H1 (cell line): ENCODE measurements around the gene MACF1. TPM values are rescaled to one million over a fixed set of nuclear protein-coding genes. Genes with fewer than 3 reads are reported as not detected.

Source experiments
- CTCF ChIA-PET: fragments of 300-600 bp; sonication (Branson Sonifier 250); formaldehyde crosslinking; loops from one replicate; lab custom pipeline; 2021; ENCODE audit not compliant: partially characterized antibody; lab: Charles Lee
- POLR2A ChIA-PET: fragments of 300-600 bp; sonication (Branson Sonifier 250); formaldehyde crosslinking; loops from one replicate; lab custom pipeline; 2021; ENCODE audit warnings: inconsistent platforms; ENCODE audit not compliant: partially characterized antibody; lab: Charles Lee
- DNase-seq, 2 experiments: peaks; one replicate each; pipeline versions ENCODE4 v3.0.0 to v3.0.0-alpha.2; 2010 to 2022; ENCODE audit warnings: low spot score in 2 of 2, low read depth in 1 of 2, mixed read lengths in 1 of 2
- FAIRE-seq: peaks from 2 replicates; lab custom pipeline; 2011; peaks lifted over from hg19 to GRCh38; lab: Jason Lieb, UNC
- H2AFZ ChIP-seq: 2 replicates; pipeline ENCODE4 v1.8.1; 2012; ENCODE audit warnings: low read length, inconsistent platforms
- H2AK5ac ChIP-seq: 2 replicates; pipeline ENCODE4 v1.6.1; 2013; ENCODE audit warnings: low read depth, low read length
- H2BK120ac ChIP-seq: replicated peaks from 2 replicates; pipeline ENCODE3; 2013; ENCODE audit warnings: low read depth, low read length, inconsistent platforms
- H2BK12ac ChIP-seq: 2 replicates; pipeline ENCODE4 v1.6.1; 2013; ENCODE audit warnings: low read depth, low read length
- H2BK15ac ChIP-seq: 2 replicates; pipeline ENCODE4 v1.6.1; 2013; ENCODE audit warnings: low read length
- H2BK20ac ChIP-seq: 2 replicates; pipeline ENCODE4 v1.6.1; 2013; ENCODE audit warnings: low read length
- H2BK5ac ChIP-seq: 2 replicates; pipeline ENCODE4 v1.6.1; 2013; ENCODE audit warnings: low read depth, low read length
- H3K14ac ChIP-seq: 2 replicates; pipeline ENCODE4 v1.6.1; 2013; ENCODE audit warnings: inconsistent platforms; ENCODE audit not compliant: insufficient read length
- H3K18ac ChIP-seq: 2 replicates; pipeline ENCODE4 v1.6.1; 2013; ENCODE audit warnings: low read length; ENCODE audit errors: extremely low read depth
- H3K23ac ChIP-seq: 2 replicates; pipeline ENCODE4 v1.6.1; 2013; ENCODE audit warnings: inconsistent platforms; ENCODE audit not compliant: insufficient read length
- H3K23me2 ChIP-seq: 2 replicates; pipeline ENCODE4 v1.6.1; 2013; ENCODE audit warnings: low read depth, low read length
- H3K27ac ChIP-seq: 2 replicates; pipeline ENCODE4 v1.6.1; 2011; ENCODE audit warnings: low read depth, low read length, inconsistent platforms
- H3K27me3 ChIP-seq, 4 experiments: replicated peaks in 1 of 4; 1 replicate in 1 of 4; 2 replicates in 3 of 4; pipeline versions ENCODE4 v1.6.1 to v1.8.1; 2011 to 2013; ENCODE audit warnings: low read length in 3 of 4, mild to moderate bottlenecking in 3 of 4, inconsistent platforms in 2 of 4, mixed read lengths in 2 of 4, moderate library complexity in 1 of 4; ENCODE audit not compliant: control insufficient read depth in 3 of 4, insufficient read depth in 3 of 4; ENCODE audit errors: extremely low read depth in 1 of 4
- H3K36me3 ChIP-seq, 4 experiments: 2 replicates each; pipeline versions ENCODE4 v1.6.1 to v1.8.1; 2011 to 2013; ENCODE audit warnings: mild to moderate bottlenecking in 4 of 4, low read length in 3 of 4, moderate library complexity in 2 of 4, control low read depth in 1 of 4, inconsistent platforms in 1 of 4; ENCODE audit not compliant: insufficient read depth in 4 of 4, control insufficient read depth in 2 of 4
- H3K4ac ChIP-seq: replicated peaks from 2 replicates; pipeline ENCODE3; 2013; ENCODE audit warnings: low read length, low read depth, mixed read lengths, inconsistent platforms; ENCODE audit not compliant: insufficient read length
- H3K4me1 ChIP-seq, 4 experiments: replicated peaks in 1 of 4; 1 replicate in 1 of 4; 2 replicates in 3 of 4; pipeline versions ENCODE4 v1.6.1 to v1.8.1; 2011 to 2013; ENCODE audit warnings: low read length in 3 of 4, inconsistent platforms in 2 of 4, mixed read lengths in 1 of 4; ENCODE audit not compliant: insufficient read depth in 4 of 4, control insufficient read depth in 3 of 4
- H3K4me2 ChIP-seq, 2 experiments: 2 replicates each; pipeline versions ENCODE4 v1.6.1 to v1.8.1; 2011 to 2013; ENCODE audit warnings: low read depth in 2 of 2, low read length in 2 of 2, control low read depth in 1 of 2, inconsistent platforms in 1 of 2, mild to moderate bottlenecking in 1 of 2; ENCODE audit not compliant: insufficient read depth in 1 of 2
- H3K4me3 ChIP-seq, 4 experiments: fragments of 200-600, 300-600 bp in 1 of 4; sonication (generic), shearing (Covaris generic), sonication (Bioruptor Twin) in 1 of 4; 2 replicates each; pipeline versions ENCODE4 v1.5.1 to v1.8.1; 2011 to 2016; ENCODE audit warnings: low read length in 4 of 4, low read depth in 3 of 4, control low read depth in 2 of 4, inconsistent platforms in 2 of 4, mild to moderate bottlenecking in 2 of 4, mixed read lengths in 1 of 4, moderate library complexity in 1 of 4; ENCODE audit not compliant: insufficient read depth in 2 of 4; ENCODE audit errors: extremely low read depth in 1 of 4
- H3K56ac ChIP-seq: replicated peaks from 2 replicates; pipeline ENCODE3; 2013; ENCODE audit warnings: low read depth, mild to moderate bottlenecking, mixed read lengths, low read length, inconsistent platforms; ENCODE audit not compliant: insufficient read length
- H3K79me1 ChIP-seq: 2 replicates; pipeline ENCODE4 v1.6.1; 2013; ENCODE audit warnings: low read depth, low read length, control low read depth
- H3K79me2 ChIP-seq, 2 experiments: 2 replicates each; pipeline versions ENCODE4 v1.6.1 to v1.8.1; 2012 to 2013; ENCODE audit warnings: low read length in 2 of 2, mild to moderate bottlenecking in 2 of 2, inconsistent platforms in 1 of 2; ENCODE audit not compliant: insufficient read depth in 2 of 2, control insufficient read depth in 1 of 2
- H3K9ac ChIP-seq, 4 experiments: replicated peaks in 1 of 4; 1 replicate in 1 of 4; 2 replicates in 3 of 4; pipeline versions ENCODE4 v1.6.1 to v1.8.1; 2011 to 2013; ENCODE audit warnings: low read depth in 3 of 4, low read length in 3 of 4, control low read depth in 2 of 4, mild to moderate bottlenecking in 2 of 4, moderate library complexity in 2 of 4, inconsistent platforms in 1 of 4; ENCODE audit errors: extremely low read depth in 1 of 4
- H3K9me3 ChIP-seq, 2 experiments: 2 replicates each; pipeline versions ENCODE4 v1.6.1 to v1.8.1; 2012 to 2013; ENCODE audit warnings: mild to moderate bottlenecking in 2 of 2, moderate library complexity in 2 of 2, control low read depth in 1 of 2, inconsistent platforms in 1 of 2, low read depth in 1 of 2, low read length in 1 of 2, mixed read lengths in 1 of 2; ENCODE audit not compliant: insufficient read depth in 2 of 2
- H4K20me1 ChIP-seq, 2 experiments: replicated peaks in 1 of 2; 2 replicates each; pipeline versions ENCODE3 to v1.8.1; 2011 to 2013; ENCODE audit warnings: inconsistent platforms in 2 of 2, low read length in 2 of 2, mild to moderate bottlenecking in 1 of 2; ENCODE audit not compliant: insufficient read depth in 2 of 2, control insufficient read depth in 1 of 2
- H4K5ac ChIP-seq: 2 replicates; pipeline ENCODE4 v1.6.1; 2013; ENCODE audit warnings: low read length, low read depth, mixed read lengths, inconsistent platforms; ENCODE audit not compliant: insufficient read length
- H4K8ac ChIP-seq: 2 replicates; pipeline ENCODE4 v1.8.0; 2013; ENCODE audit warnings: mild to moderate bottlenecking, moderate library complexity, low read length, inconsistent platforms; ENCODE audit not compliant: insufficient read depth; ENCODE audit errors: extremely low read depth
- H4K91ac ChIP-seq: replicated peaks from 2 replicates; pipeline ENCODE3; 2013; ENCODE audit warnings: low read length, mixed read lengths, inconsistent platforms; ENCODE audit not compliant: insufficient read length
- ASH2L ChIP-seq: fragments of 200-600, 300-600 bp; sonication (generic); IDR thresholded peaks from one replicate; pipeline ENCODE4 v1.7.1; 2017; ENCODE audit warnings: low read length
- CEBPB ChIP-seq: IDR thresholded peaks from 2 replicates; pipeline ENCODE4 v1.6.1; 2012; ENCODE audit warnings: low read depth, low read length
- CHD2 ChIP-seq: IDR thresholded peaks from 2 replicates; pipeline ENCODE4 v1.6.1; 2012; ENCODE audit warnings: low read length, improper control_type of control experiment
- EZH2 ChIP-seq: fragments of 200-600 bp; sonication (generic); IDR thresholded peaks from 2 replicates; pipeline ENCODE4 v1.7.1; 2012; ENCODE audit warnings: low read depth, mild to moderate bottlenecking, moderate library complexity, low read length, inconsistent platforms; ENCODE audit not compliant: severe bottlenecking
- JUN ChIP-seq: IDR thresholded peaks from 2 replicates; pipeline ENCODE4 v1.6.1; 2011; ENCODE audit warnings: low read depth, mild to moderate bottlenecking, improper control_type of control experiment, low read length
- NRF1 ChIP-seq: IDR thresholded peaks from 2 replicates; pipeline ENCODE4 v1.6.1; 2011; ENCODE audit warnings: mild to moderate bottlenecking, low read depth, low read length, improper control_type of control experiment
- RFX5 ChIP-seq: IDR thresholded peaks from 2 replicates; pipeline ENCODE4 v1.6.1; 2011; ENCODE audit warnings: low read depth, low read length, improper control_type of control experiment, borderline replicate concordance
- RNF2 ChIP-seq: fragments of 200-900, 300-1000 bp; sonication (generic); IDR thresholded peaks from 2 replicates; pipeline ENCODE4 v1.7.1; 2016; ENCODE audit warnings: borderline replicate concordance, low read depth, mild to moderate bottlenecking, antibody characterized with exemption, low read length; ENCODE audit not compliant: poor library complexity, severe bottlenecking; ENCODE audit errors: missing control alignments
- SP1 ChIP-seq: IDR thresholded peaks from 2 replicates; pipeline ENCODE4 v1.6.1; 2011; ENCODE audit warnings: low read depth, low read length
- TAF1 ChIP-seq: IDR thresholded peaks from 2 replicates; pipeline ENCODE4 v1.6.1; 2011; ENCODE audit warnings: mild to moderate bottlenecking, low read depth, low read length
- TAF7 ChIP-seq: optimal IDR thresholded peaks from 2 replicates; pipeline ENCODE3; 2011; ENCODE audit warnings: low read depth, mild to moderate bottlenecking, inconsistent platforms, low read length, moderate library complexity, borderline replicate concordance
- WGBS, 2 experiments: shearing (Covaris generic) in 1 of 2; methylation state at CpG; one replicate each; pipeline versions ENCODE4 v1.1.6 to v1.1.7; 2013 to 2015; ENCODE audit warnings: low lambda C conversion rate in 2 of 2, mixed read lengths in 2 of 2, inconsistent platforms in 1 of 2, low coverage in 1 of 2, missing lambda C conversion rate in 1 of 2; ENCODE audit not compliant: insufficient replicate concordance in 2 of 2, insufficient coverage in 1 of 2, insufficient read length in 1 of 2; ENCODE audit errors: extremely low coverage in 1 of 2, missing lambda C conversion rate in 1 of 2; 5-methylcytosine and 5-hydroxymethylcytosine counted together
- polyA plus RNA-seq, 7 experiments: library from polyadenylated mRNA; depleted of rRNA in 3 of 7; stranded (reverse) in 5 of 7; unstranded in 2 of 7; fragments of >200 nt in 5 of 7; fragments of 200-250 nt in 2 of 7; gene quantifications; 1 replicate in 5 of 7; 2 replicates in 1 of 7; 4 replicates in 1 of 7; pipeline versions ENCODE4 v1.2.1 to v1.2.3, GENCODE V29; 2011 to 2013; ENCODE audit warnings: missing spikeins in 2 of 7, mixed read lengths in 2 of 7
- total RNA-seq: library from RNA; stranded (reverse); fragmentation: NEBNext Ultra II Directional; extraction: Animal tissue kit (Norgen Biotek cat#: 25700); gene quantifications from 2 replicates; pipeline ENCODE4 v1.2.1, GENCODE V29; 2021
- TF ChIP-seq, protein P1 (sequence below), 3 experiments: IDR thresholded peaks; 1 replicate in 2 of 3; 2 replicates in 1 of 3; pipeline versions ENCODE4 v1.5.1 to v1.6.1; 2011; ENCODE audit warnings: low read length in 3 of 3, mild to moderate bottlenecking in 3 of 3, inconsistent platforms in 2 of 3, low read depth in 1 of 3, moderate library complexity in 1 of 3; ENCODE audit not compliant: insufficient read depth in 1 of 3; ENCODE audit errors: control extremely low read depth in 1 of 3

The MACF1 gene
- total and polyA plus RNA-seq, 2 of the 8 experiments (the other 6 are each of a cell fraction or from before 2014, with no cell fraction given), result 59.8 to 285 TPM

DNA sequence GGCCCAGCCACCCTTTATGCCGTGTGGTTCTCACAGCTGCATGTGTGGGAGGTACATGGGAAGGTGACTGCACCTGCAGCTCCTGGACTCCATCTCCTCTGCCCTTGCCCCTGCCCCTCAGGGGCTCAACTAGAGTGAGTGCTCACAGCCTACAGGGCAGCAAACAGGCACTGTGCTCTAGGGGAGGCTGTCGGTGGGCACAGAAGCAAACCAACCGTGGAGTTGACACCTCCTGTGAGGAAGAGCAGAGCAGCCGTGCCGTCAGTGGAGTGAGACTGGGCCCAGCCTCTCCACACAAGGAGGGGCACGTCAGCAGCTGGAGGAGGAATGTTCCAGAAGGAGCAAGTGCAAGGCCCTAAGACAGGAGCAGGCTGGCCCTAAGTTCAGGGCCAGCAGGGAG lies 319.7 kb downstream of the MACF1 start:
- Histone ChIP-seq H3K79me1 (no peaks in the 10 kb centered on the region), H3K36me3 (no peaks in the 10 kb centered on the region; a peak in 3 of 8 replicates), H3K14ac (no peak overlapping the region), H3K4me2 (no peak overlapping the region), H3K4me1 (no peaks in the 10 kb centered on the region), H2AFZ (no peak overlapping the region), H4K5ac (no peak overlapping the region), H4K91ac (no peak overlapping the region), H2BK15ac (no peak overlapping the region), H2BK20ac (no peak overlapping the region), H2BK5ac (no peak overlapping the region), H3K79me2 (no peaks in the 10 kb centered on the region), H2AK5ac (no peak overlapping the region), H2BK120ac (no peak overlapping the region), H3K27me3 (no peaks in the 10 kb centered on the region; a peak in 1 of 7 replicates), H3K23ac (no peak overlapping the region), H3K56ac (no peak overlapping the region), H4K8ac (no peak overlapping the region; the same call in 1 of the 2 replicates), H3K4ac (no peak overlapping the region), H3K9me3 (no peaks in the 10 kb centered on the region), H3K23me2 (no peaks in the 10 kb centered on the region), H3K27ac (no peak overlapping the region), H3K4me3 (no peak overlapping the region), H4K20me1 (no peaks in the 10 kb centered on the region), H3K18ac (no peak overlapping the region), H3K9ac (no peak overlapping the region), H2BK12ac (0 out of 2 replicates have a peak overlapping the region, but pooled peaks have one; percentile 27)
- WGBS, 2 experiments, result 91% methylated on average over 6 of the region's 6 CpGs; no CpG with 5 or more reads in 1 of the 2 experiments
- DNase-seq (no peak), FAIRE-seq (no peak)
- ChIA-PET POLR2A (interaction anchor here (0.7 to 1.2 kb wide), 2 partner anchors 14 to 35 kb away, joined by 4 to 5 read pairs; no protein-coding TSS in a partner anchor), CTCF (interaction anchor here (3.7 kb wide), 1 partner anchor 14 kb away, joined by 20 read pairs; no protein-coding TSS in a partner anchor)
- TF ChIP-seq RNF2 (no peak), RFX5 (no peak), CEBPB (no peak), ASH2L (no peak), CHD2 (no peak), JUN (no peak), NRF1 (no peak), SP1 (no peak), TAF1 (no peak), EZH2 (no peak), TAF7 (no peak)
- TF ChIP-seq, protein P1, sequence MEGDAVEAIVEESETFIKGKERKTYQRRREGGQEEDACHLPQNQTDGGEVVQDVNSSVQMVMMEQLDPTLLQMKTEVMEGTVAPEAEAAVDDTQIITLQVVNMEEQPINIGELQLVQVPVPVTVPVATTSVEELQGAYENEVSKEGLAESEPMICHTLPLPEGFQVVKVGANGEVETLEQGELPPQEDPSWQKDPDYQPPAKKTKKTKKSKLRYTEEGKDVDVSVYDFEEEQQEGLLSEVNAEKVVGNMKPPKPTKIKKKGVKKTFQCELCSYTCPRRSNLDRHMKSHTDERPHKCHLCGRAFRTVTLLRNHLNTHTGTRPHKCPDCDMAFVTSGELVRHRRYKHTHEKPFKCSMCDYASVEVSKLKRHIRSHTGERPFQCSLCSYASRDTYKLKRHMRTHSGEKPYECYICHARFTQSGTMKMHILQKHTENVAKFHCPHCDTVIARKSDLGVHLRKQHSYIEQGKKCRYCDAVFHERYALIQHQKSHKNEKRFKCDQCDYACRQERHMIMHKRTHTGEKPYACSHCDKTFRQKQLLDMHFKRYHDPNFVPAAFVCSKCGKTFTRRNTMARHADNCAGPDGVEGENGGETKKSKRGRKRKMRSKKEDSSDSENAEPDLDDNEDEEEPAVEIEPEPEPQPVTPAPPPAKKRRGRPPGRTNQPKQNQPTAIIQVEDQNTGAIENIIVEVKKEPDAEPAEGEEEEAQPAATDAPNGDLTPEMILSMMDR (IDR thresholded peaks at IDR 0.05; ENCODE audit: control extremely low read depth in 1 of 3, insufficient read depth in 1 of 3, low read depth in 1 of 3, low read length in 3 of 3), result no peak
